HG02642 (cell line): ENCODE data around the gene TENT5C.

Experiments
- ATAC-seq: cut with Tn5 transposase; IDR thresholded peaks from one replicate; pipeline ENCODE4 v1.9.1; 2021; ENCODE audit warnings: mild to moderate bottlenecking; ENCODE audit not compliant: unreplicated experiment, poor library complexity

TENT5C gene

GRCh38 chr1:117611121-117611601, 5.3 kb downstream of the TENT5C start:
- ATAC-seq = no peak

GRCh38 chr1:117611894-117612483, 6.1 kb downstream of the TENT5C start:
- no peak for ATAC-seq

GRCh38 chr1:117612517-117613248, 6.8 kb downstream of the TENT5C start:
- ATAC-seq = no peak

- no peak for ATAC-seq
These were observed 7.6 kb downstream of the TENT5C start for GRCh38 chr1:117613249-117613968.

- ATAC-seq = no peak
These were observed 8.3 kb downstream of the TENT5C start for GRCh38 chr1:117613969-117614729.

GRCh38 chr1:117615474-117615873, 9.6 kb downstream of the TENT5C start:
- ATAC-seq = no peak

GRCh38 chr1:117616356-117616755, 10.5 kb downstream of the TENT5C start:
- no peak for ATAC-seq

- no peak for ATAC-seq
These were observed 11.1 kb downstream of the TENT5C start for GRCh38 chr1:117616967-117617366.

- no peak for ATAC-seq
These were observed 12.7 kb downstream of the TENT5C start for GRCh38 chr1:117618450-117619122.

- ATAC-seq = no peak
These were observed 14.6 kb downstream of the TENT5C start for GRCh38 chr1:117620440-117620839.

- no peak for ATAC-seq
These were observed 15.5 kb downstream of the TENT5C start for GRCh38 chr1:117621316-117621715.

GRCh38 chr1:117622726-117623125, 16.9 kb downstream of the TENT5C start:
- no peak for ATAC-seq

- ATAC-seq = no peak
These were observed 17.3 kb downstream of the TENT5C start for GRCh38 chr1:117623141-117623540.

GRCh38 chr1:117623698-117624097, 17.9 kb downstream of the TENT5C start:
- no peak for ATAC-seq

GRCh38 chr1:117627546-117628130, 21.8 kb downstream of the TENT5C start:
- no peak for ATAC-seq

- ATAC-seq = no peak
These were observed 22.5 kb downstream of the TENT5C start for GRCh38 chr1:117628343-117628742.

GRCh38 chr1:117629625-117630422, 24.0 kb downstream of the TENT5C start:
- no peak for ATAC-seq

- ATAC-seq = no peak
These were observed 24.7 kb downstream of the TENT5C start for GRCh38 chr1:117630423-117630998.
